ENCODE data around the gene LDHA.
A peak's percentile ranks its signal among the peaks of the same experiment; 100 is the strongest.
"Not testable (repeated sequence)": the region's sequence is repeated elsewhere in the genome, so short reads cannot be mapped to it uniquely, and the experiment has no call there.

The LDHA gene

DNA sequence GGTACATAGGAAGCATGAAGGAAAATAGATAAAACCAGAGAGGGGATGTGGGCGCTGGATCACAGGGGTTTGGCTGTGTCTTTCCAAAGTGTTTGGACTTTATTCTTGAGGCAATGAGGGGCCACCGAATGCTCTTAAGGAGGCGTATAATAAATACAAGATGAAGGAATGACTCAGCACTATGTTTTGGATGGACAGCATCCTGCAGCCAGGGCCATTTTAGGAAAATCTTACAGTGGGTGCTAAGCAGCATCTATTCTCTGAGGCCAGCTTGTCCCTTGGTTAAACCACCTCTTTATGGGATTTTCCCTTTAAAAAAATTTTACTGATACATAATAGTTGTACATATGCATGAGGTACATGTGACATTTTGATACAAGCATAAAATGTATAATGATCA is 4.3 kb upstream of the LDHA start:
- no peak for DNase-seq

GRCh38 chr11:18392434-18393321 is 1.7 kb upstream of the LDHA start:
- no peak for DNase-seq

DNA sequence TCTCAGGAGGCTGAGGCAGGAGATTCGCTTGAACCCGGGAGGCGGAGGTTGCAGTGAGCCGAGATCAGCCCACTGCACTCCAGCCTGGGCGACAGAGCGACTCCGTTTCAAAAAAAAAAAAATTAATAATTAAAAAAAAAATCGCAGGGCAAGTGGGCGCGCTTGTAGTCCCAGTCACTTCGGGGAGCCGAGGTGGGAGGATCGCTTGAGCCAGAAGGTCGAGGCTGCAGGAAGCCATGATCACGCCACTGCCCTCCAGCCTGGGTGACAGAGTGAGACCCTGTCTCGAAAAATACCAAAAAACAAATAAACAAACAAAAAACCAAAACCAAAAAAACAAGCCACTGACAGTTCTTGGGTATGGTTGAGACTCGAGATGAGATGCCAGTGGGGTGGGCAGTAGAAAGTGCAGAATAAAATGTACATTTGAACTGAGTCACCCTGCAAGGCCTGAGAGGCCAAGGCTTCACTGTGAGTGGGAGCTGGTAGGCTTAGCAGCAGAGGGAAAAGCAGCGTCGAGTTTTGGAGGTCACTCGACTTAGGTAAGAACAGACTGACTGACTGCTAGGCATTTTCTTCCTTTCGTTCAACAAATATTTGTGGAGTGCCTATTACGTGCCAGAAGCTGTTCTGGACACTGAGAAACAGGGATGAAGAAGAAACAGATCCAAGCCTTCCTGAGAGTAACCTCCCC is 635 bp upstream of the LDHA start:
- DNase-seq, result no peak

DNA sequence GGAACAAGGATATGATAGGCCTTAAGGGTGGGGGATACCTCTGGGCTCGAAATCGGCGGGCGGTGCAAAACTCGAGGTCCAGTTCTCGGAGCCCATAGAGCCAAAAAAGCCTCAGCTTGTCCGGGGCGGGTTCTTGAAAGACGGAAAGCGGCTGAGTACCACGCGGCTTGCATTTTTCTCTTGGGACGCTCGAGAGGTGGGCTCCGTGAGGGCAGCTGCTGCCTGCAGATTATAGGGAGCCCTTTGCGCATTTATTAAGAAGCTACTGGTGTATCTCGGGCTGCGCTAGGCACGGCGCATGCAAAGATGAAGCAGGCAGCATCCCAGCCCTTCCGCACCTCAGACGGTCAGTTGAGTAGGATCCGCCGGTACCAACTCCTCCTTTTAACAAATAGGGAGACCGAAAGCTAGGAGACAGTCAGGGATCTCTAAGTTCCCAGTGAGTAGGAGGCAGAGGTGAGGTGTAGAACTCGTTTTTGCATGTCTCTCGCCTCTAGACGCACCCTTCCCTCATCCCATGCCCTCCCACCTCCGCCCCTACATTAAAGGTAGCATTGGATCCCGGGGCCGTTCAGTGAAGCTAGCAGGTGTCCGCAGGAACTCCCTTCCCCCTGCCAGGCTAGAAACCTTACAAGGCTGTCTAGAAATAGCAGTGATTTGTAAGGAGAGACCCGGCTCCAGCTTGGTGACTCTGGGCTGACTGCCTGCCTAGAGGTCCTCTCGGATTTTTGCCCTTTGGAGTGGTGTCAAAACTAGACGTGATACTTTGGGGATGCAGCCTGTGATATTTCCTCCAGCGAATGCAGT is 768 bp downstream of the LDHA start:
- no peak for DNase-seq

GRCh38 chr11:18395735-18396504 is 1.6 kb downstream of the LDHA start:
- peak; percentile 92 for DNase-seq

GRCh38 chr11:18397921-18398320 is 3.6 kb downstream of the LDHA start:
- DNase-seq, result no peak

DNA sequence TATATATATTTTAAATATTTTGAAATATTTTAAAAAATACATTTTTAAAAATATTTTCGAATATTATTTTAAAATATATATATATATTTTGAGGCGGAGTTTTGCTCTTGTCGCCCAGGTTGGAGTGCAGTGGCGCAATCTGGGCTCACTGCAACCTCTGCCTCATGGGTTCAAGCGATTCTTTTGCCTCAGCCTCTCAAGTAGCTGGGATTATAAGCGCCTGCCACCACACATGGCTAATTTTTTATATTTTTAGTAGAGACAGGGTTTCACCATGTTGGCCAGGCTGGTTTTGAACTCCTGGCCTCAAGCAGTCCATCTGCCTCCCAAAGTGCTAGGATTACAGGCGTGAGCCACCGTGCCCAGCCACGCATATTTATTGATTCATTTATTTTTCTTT is 6.7 kb downstream of the LDHA start:
- DNase-seq, result not testable (repeated sequence)

DNA sequence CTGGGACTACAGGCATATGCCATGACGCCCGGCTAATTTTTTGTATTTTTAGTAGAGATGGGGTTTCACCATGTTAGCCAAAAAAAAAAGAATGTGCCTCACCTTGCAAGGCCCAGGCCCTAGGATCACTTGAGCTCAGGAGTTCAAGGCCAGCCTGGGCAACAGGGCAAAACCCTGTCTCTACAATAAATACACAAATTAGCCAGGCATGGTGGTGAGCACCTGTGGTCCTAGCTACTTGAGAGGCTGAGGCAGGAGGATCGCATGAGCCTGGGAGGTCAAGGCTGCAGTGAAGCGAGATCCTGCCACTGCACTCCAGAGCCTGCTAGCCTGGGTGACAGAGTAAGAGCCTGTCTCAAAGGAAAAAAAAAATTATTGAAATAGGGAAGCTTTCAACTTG is 9.7 kb downstream of the LDHA start:
- no peak for DNase-seq

DNA sequence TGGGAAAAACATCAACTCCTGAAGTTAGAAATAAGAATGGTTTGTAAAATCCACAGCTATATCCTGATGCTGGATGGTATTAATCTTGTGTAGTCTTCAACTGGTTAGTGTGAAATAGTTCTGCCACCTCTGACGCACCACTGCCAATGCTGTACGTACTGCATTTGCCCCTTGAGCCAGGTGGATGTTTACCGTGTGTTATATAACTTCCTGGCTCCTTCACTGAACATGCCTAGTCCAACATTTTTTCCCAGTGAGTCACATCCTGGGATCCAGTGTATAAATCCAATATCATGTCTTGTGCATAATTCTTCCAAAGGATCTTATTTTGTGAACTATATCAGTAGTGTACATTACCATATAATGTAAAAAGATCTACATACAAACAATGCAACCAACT is 13.0 kb downstream of the LDHA start:
- not testable (repeated sequence) for DNase-seq

- DNase-seq, result no peak
Measured at GRCh38 chr11:18408558-18409291, 14.4 kb downstream of the LDHA start.

DNA sequence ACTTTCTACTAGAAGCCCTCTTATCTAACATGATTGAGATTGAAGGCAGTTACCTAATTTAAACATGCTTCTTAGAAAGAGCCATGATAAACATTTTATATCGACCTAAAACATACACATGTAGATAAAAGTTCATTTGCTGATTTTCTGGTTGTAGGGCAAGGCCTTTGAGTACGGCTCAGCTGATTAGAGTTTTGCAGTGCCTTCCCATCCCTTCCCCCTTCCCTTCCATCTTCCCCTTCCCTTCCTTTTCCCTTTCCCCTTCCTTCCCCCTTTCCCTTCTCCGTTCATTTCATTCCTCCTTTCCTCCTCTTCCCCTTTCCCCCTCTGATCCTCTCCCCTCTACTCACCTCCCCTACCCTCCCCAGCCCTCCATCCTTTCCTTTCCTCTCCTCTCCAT is 22.1 kb downstream of the LDHA start:
- DNase-seq, result no peak

- DNase-seq, result no peak
Measured at GRCh38 chr11:18419040-18419439, 24.7 kb downstream of the LDHA start.

DNA sequence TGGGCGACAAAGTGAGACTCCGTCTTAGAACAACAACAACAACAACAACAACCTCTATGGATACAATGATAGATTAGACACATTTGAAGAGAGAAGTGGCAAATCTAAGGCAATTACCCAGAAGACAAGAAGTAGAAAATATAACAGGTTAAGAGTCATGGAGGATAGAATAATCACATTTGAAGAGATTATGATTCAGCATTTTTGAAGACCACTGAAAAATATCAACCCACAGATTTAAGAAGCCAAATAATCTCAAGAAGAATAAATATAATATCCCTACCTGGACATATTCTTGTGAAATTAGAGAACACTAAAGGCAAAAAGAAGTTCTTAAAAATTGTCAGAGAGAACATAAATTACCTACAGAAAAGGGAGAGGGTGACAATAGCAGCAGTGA is 25.7 kb downstream of the LDHA start:
- no peak for DNase-seq

- DNase-seq, result no peak
Measured at GRCh38 chr11:18427240-18427639, 32.9 kb downstream of the LDHA start.

DNA sequence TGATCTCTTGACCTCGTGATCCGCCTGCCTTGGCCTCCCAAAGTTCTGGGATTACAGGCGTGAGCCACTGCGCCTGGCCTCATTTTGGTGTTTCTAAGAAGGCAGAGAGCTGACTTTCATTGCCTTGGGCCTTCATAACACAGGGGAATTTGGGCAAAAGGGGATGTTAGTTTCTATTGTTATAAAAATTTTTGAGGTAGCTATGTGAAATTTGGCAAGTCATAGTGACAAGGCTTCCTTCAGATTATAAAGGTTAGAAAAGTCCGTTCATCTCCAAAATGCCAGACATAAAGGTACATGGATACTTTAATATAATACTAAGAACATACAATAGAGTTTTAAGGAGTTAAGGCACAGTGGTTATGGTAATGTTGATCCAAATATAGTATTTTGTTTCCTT is 35.0 kb downstream of the LDHA start:
- no peak for DNase-seq

- DNase-seq, result no peak
Measured at GRCh38 chr11:18438691-18439090, 44.3 kb downstream of the LDHA start.

- no peak for DNase-seq
Measured at GRCh38 chr11:18449251-18449650, 54.9 kb downstream of the LDHA start.

DNA sequence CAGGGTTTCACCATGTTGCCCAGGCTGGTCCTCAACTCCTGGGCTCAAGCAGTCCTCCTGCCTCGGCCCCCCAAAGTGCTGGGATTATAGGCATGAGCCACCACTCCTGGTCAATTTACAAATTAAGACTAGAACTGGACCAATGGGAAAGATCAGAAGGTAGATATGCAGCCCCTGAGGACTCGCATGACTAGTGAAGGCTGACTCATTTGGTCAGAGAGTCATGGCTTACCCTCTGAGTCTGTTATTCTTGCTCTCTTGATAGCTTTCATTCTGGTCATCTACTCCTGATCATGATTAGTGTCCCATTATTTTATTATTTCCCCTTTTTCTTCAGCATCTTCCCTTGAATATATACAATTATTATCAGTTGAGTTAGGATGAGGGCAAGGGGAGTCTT is 58.6 kb downstream of the LDHA start:
- DNase-seq, result no peak

GRCh38 chr11:18455686-18456372 is 61.5 kb downstream of the LDHA start, which contains the start of gene LDHAL6A:
Gene LDHAL6A, plus strand, starts transcription at chr11:18455856. Its CDS starts 825 bp downstream, at chr11:18456681.
- DNase-seq, result no peak

DNA sequence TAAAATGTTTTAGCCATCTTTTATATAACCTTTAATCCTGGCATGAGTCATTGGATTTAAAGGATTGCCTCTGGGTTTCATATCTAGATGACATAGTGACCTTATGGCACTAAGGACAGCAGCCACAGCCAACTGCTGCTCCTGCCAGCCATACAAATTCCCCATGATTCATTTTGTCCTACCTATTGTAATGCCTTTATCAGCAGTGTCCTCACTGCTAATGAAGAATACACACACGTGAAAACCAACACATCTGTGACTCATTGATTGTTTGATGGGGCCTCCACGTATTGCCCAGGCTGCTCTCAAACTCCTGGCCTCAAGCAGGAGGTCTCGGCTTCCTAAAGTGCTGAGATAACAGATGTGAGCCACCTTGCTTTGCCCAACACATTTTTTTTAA is 63.1 kb downstream of the LDHA start:
- no peak for DNase-seq

Data from right kidney (tissue), 1 donor.